Motor neuron (in vitro differentiated cells): ENCODE results near the gene STK10. TPM values are rescaled to one million over a fixed set of nuclear protein-coding genes. Genes with fewer than 3 reads are reported as not detected.

ENCODE experiments used
- ATAC-seq, 8 experiments: fragments of 200-7000 bp; cut with Tn5 transposase; replicated peaks in 6 of 8; 2 replicates each; pipeline ENCODE4 v1.8.0; 2021; ENCODE audit warnings: mild to moderate bottlenecking in 8 of 8, moderate library complexity in 8 of 8
- H3K27ac ChIP-seq, 2 donors: fragments of 250-450 bp; sonication (Bioruptor Pico); 2 replicates each; pipeline ENCODE4 v1.9.0; 2021; ENCODE audit warnings: antibody characterized with exemption in 2 of 2, mild to moderate bottlenecking in 2 of 2, moderate library complexity in 1 of 2
- H3K4me1 ChIP-seq, 2 donors: fragments of 250-450 bp; sonication (Bioruptor Pico); replicated peaks in 1 of 2; 2 replicates each; pipeline ENCODE4 v1.6.1; 2021; ENCODE audit warnings: antibody characterized with exemption in 2 of 2, mild to moderate bottlenecking in 2 of 2, moderate library complexity in 1 of 2
- H3K4me3 ChIP-seq, 5 donors: fragments of 250-450 bp; sonication (Bioruptor Pico); 2 replicates each; pipeline ENCODE4 v1.9.0; 2021; ENCODE audit warnings: antibody characterized with exemption in 5 of 5, mild to moderate bottlenecking in 5 of 5, moderate library complexity in 4 of 5
- WGBS, 10 experiments: fragments of 450-650 bp; shearing (Covaris generic); methylation state at CpG; one replicate each; pipeline ENCODE4 v1.0.0; 2022; 5-methylcytosine and 5-hydroxymethylcytosine counted together
- in situ Hi-C, 9 experiments: fragments of 400-800 bp; cut with MboI; loops; one replicate each; pipeline ENCODE4 v1.15.0; 2021; ENCODE audit warnings: low sequenced_read_pairs in 9 of 9, low pct_unique_long_range_greater_than_20kb in 2 of 9; ENCODE audit not compliant: unreplicated experiment in 9 of 9
- total RNA-seq, 8 experiments: library from RNA; unstranded; fragments of 300-600 nt; gene quantifications; 2 replicates each; pipeline versions ENCODE4 v1.2.3 to v1.2.4, GENCODE V29; 2022

STK10 gene
- 10 to 100 TPM in 3 of 8 experiments, 1 to 10 TPM in 5; 3.6 to 24.6 (median 8.1) TPM for total RNA-seq

GRCh38 chr5:172188033-172188892, at the start of gene STK10:
STK10 (minus strand) TSS chr5:172188224; CDS start chr5:172188042, 182 bp downstream.
- peak within 1 kb of the TSS; percentile 3 to 60 for H3K27ac ChIP-seq
- WGBS, 10 experiments: 0 to 3% (median 0%) methylated on average over 5 to 10 of the region's 102 CpGs; no CpG with 5 or more reads in 7 of the 10 experiments
- in situ Hi-C loops: loop anchor here in 1 of 9 experiments (10.0 kb wide), 1 partner anchor 83 kb away; no protein-coding TSS in a partner anchor
- H3K4me3 ChIP-seq: peak within 1 kb of the TSS; percentile 57 to 99 (median 65)
- peaks cover 6 to 10% of the 10 kb centered on the region in 2 donors for H3K4me1 ChIP-seq
- peak; percentile 68 to 93 (median 90) for ATAC-seq

DNA sequence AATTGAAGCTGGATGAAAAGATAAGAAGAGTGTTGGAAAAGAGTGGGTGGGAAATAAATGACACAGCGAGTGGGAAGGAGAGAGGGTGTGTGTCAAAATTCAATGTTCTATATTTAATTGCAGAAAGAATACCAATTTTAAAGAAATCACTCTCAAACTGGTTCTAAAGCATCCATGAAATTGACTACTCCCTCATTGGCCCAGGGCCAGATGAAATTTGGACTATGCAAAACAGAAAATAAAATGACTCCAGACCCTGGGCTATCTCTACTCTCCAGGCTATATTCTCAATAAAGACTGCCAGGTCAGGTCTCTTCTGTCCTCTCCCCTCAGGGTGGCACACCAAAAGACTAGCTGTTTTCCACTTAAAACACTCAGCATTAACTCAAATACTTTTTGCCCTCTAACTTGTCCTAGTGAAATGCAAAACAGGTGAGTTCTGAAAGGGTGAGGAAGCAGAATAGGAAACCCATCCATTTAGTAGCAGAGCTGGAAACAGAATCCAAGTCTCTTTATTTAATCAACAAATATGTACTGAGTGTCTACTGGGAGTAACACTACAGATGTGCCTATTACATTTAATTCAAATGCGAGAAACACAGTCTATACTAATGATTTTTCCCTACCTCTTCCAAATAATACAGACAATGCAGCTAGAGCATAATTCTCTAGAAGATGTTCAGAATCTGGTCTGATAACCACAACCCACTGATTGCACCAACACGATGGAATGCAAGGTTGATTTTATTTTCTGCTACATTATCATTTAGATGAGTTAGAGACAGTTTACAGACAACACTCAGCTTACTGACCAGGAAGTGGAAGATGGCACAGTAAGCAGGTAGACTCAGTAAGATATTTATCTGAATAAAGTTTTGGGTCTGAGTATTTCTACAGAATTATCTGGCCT, 48.1 kb upstream of the STK10 start:
- 18 to 100% (median 80%) methylated on average over 1 to 3 of the region's 3 CpGs; no CpG with 5 or more reads in 1 of the 10 experiments for WGBS, 10 experiments
- Histone ChIP-seq H3K4me1 (peaks cover 0 to 6% of the 10 kb centered on the region in 2 donors), H3K27ac (no peak overlapping the region), H3K4me3 (no peak overlapping the region)
- ATAC-seq: peak in 3 of 8 experiments; percentile 50 to 71 (median 57)
- in situ Hi-C loops: no loop called here

DNA sequence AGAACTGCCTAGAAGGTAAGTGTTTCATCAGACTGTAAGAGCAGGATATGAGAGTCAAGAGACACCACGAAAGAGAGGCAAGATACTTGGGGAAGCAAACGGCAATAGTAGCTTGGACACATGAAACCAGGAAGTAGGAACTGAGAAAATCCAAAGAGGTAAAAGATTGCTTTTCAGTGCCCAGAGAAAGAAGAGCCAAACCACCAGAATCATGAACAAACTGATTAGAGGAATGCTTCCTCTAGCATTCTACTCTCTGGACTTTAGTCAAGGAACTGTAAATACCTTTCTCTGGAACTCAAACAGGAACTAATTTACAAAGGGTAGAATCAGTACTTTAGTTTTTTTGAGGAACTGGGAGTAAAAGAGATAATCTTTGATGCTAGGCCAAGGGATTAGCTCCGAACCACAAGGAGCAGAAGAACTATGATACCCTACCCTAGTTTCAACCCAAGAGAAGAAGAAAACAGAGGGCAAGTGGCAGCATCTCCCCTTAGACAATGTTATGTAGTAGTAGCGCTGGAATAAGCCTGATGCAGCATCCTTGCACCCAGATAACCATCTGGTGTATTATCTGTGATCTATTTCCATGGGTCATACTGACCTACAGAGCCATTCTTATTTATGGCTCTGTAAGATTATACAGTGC, 47.2 kb upstream of the STK10 start:
- no peak overlapping the region for H3K27ac ChIP-seq
- ATAC-seq: peak in 1 of 8 experiments; percentile 30
- in situ Hi-C loops: no loop called here
- peaks cover 0 to 6% of the 10 kb centered on the region in 2 donors for H3K4me1 ChIP-seq
- 0 to 100% (median 79%) methylated on average over 1 to 4 of the region's 4 CpGs; no CpG with 5 or more reads in 1 of the 10 experiments for WGBS, 10 experiments
- H3K4me3 ChIP-seq: no peak overlapping the region

DNA sequence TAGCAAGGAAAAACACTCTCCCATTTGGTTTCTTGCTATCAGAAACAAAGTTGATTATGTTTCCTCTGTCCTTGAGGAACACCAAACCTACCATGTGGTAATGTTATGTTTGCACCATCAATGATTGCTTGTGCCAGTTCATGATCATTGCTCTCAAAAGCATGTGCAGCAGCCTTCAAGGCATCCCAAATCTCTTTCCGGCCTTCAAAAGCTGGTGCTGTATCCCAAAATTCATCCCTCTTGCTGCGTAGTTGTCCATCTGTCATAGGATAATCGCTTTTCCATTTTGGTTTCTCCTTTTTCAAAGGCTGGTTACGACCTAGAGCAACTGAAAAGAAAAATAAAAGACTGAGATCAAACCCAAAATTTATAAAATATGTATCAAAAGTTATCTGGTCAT, 46.0 kb upstream of the STK10 start:
- Histone ChIP-seq H3K4me3 (no peak overlapping the region), H3K27ac (no peak overlapping the region), H3K4me1 (peaks cover 0 to 6% of the 10 kb centered on the region in 2 donors)
- WGBS, 10 experiments: 83 to 100% (median 100%) methylated on average over 1 to 4 of the region's 4 CpGs
- in situ Hi-C loops: no loop called here
- no peak for ATAC-seq

- in situ Hi-C loops: no loop called here
- WGBS, 10 experiments: 88 to 100% (median 100%) methylated on average over 1 of the region's 1 CpG; no CpG with 5 or more reads in 3 of the 10 experiments
- no peaks in the 10 kb centered on the region for H3K4me1 ChIP-seq
- no peak overlapping the region for H3K4me3 ChIP-seq
- ATAC-seq: no peak
- no peak overlapping the region for H3K27ac ChIP-seq
Observed at GRCh38 chr5:172229904-172230303, 41.9 kb upstream of the STK10 start.

DNA sequence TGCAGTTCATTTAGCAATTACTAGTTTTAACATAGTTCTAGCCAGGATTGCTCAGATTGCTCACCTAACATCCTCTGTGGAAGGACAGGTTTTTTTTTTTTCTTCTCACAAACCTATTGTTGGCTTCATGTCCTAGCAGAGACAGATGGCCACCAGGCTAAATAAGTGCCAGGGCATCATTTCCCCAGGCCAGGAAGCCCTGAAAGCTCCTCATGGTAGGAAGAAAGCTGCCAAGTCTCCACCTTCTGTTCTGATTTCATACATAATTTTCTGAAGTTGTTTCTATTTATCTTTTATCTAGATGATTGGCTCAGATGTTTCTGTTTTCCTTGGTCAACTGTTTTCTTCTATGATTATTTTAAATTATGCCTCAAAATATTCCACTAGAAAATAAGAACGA, 37.0 kb upstream of the STK10 start:
- 88 to 100% (median 100%) methylated on average over 1 of the region's 1 CpG; no CpG with 5 or more reads in 1 of the 10 experiments for WGBS, 10 experiments
- no peak for ATAC-seq
- no peaks in the 10 kb centered on the region for H3K4me1 ChIP-seq
- no peak overlapping the region for H3K4me3 ChIP-seq
- H3K27ac ChIP-seq: no peak overlapping the region
- in situ Hi-C loops: no loop called here

DNA sequence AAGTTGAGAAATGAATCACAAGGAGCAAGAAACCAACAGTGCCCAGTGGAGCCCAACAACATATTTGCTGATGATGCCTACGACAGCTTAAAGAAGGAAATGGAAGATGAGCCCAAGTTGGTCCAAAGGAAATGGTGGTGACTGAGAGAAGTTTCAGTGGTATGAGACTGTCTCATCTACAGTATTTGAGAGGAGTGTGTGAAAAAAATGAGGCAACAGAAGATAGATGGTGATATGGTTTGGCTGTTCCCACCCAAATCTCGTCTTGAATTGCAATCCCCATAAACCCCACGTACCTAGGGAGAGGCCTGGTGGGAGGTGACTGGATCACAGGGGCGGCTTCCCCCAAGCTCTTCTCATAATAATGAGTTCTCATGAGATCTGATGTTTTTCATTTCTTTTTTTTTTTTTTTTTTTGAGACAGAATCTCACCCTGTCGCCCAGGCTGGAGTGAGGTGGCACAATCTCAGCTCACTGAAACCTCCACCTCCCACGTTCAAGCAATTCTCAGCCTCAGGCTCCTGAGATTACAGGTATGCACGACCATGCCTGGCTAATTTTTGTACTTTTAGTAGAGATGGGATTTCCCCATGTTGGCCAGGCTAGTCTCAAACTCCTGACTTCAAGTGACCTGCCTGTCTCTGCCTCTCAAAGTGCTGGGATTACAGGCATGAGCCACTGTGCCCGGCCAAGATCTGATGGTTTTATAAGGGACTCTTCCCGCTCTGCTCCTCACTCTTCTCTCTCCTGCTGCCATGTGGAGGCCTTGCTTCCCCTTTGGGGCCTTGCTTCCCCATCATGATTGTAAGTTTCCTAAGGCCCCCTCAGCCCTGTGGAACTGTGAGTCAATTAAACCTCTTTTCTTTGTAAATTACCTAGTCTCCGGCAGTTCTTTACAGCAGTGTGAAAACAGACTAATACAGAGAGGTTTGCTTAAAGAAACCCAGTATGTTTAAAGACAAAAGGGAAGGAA, 36.2 kb upstream of the STK10 start:
- no peak overlapping the region for H3K4me3 ChIP-seq
- H3K27ac ChIP-seq: no peak overlapping the region
- H3K4me1 ChIP-seq: no peaks in the 10 kb centered on the region
- WGBS, 10 experiments: 40 to 100% (median 90%) methylated on average over 1 to 8 of the region's 10 CpGs
- ATAC-seq: no peak
- in situ Hi-C loops: no loop called here

DNA sequence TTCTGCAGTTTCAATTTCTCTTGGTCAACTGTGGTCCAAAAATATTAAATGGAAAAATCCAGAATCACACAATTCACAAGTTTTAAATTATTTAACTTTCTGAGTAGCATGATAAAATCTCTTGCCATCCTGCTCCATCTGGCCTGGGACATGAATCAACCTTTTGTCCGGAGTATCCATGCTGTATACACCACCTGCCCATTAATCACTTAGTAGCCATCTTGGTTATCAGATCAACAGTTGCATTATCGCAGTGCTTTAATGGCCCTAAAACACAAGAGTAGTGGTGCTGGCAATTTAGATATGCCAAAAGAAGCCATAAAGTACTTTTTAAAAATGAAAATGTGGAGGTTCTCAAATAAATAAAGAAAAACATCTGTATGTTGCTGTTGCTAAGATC, 31.3 kb upstream of the STK10 start:
- ATAC-seq: no peak
- 80 to 100% (median 100%) methylated on average over 1 to 2 of the region's 2 CpGs for WGBS, 10 experiments
- Histone ChIP-seq H3K4me1 (no peaks in the 10 kb centered on the region), H3K27ac (no peak overlapping the region), H3K4me3 (no peak overlapping the region)
- in situ Hi-C loops: no loop called here

DNA sequence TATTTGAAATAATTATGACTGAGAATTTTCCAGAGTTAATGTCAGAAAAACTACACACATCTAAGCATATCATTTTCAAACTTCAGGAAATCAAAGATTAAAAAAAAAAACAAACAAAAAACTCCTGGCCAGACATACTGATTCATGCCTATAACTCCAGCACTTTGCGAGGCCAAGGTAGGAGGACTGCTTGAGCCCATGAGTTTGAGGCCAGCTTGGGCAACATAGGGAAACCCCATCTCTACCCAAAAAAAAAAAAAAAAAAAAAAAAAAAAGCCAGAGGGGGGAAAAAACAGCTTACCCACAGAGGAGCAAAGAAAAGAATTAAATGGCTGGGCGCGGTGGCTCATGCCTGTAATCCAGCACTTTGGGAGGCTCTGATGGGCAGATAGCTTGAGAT, 28.3 kb upstream of the STK10 start:
- Histone ChIP-seq H3K4me3 (no peak overlapping the region), H3K27ac (no peak overlapping the region), H3K4me1 (no peaks in the 10 kb centered on the region)
- 50 to 100% (median 100%) methylated on average over 1 to 3 of the region's 3 CpGs; no CpG with 5 or more reads in 1 of the 10 experiments for WGBS, 10 experiments
- in situ Hi-C loops: no loop called here
- no peak for ATAC-seq

- WGBS, 10 experiments: 88 to 100% (median 100%) methylated on average over 1 to 3 of the region's 4 CpGs
- Histone ChIP-seq H3K4me3 (no peak overlapping the region), H3K27ac (no peak overlapping the region), H3K4me1 (no peaks in the 10 kb centered on the region)
- ATAC-seq: no peak
- in situ Hi-C loops: no loop called here
Observed at GRCh38 chr5:172213126-172213525, 25.1 kb upstream of the STK10 start.

DNA sequence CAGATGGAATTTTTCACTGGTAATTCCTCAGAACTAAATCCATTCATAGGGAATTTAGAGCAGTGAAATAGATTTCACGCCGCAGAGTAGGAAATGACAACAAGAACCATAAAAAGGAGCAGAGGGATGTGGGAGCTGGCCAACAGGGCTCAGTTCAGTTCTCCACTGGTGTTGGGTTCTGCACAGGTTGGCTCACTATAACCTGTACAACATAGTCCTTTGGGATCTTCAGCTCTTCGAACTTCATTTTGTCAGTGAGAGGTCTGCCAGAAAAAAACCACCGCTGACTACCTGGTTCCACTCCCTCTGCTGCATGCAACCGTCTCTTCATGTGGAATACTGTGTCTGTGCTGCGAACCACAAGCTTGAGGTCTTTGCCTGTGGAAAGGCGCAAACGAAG, 23.7 kb upstream of the STK10 start:
- H3K27ac ChIP-seq: no peak overlapping the region
- ATAC-seq: no peak
- WGBS, 10 experiments: 79 to 100% (median 92%) methylated on average over 2 to 8 of the region's 8 CpGs; no CpG with 5 or more reads in 2 of the 10 experiments
- no peak overlapping the region for H3K4me3 ChIP-seq
- no peaks in the 10 kb centered on the region for H3K4me1 ChIP-seq
- in situ Hi-C loops: no loop called here

- 94 to 100% (median 100%) methylated on average over 1 to 2 of the region's 2 CpGs; no CpG with 5 or more reads in 1 of the 10 experiments for WGBS, 10 experiments
- Histone ChIP-seq H3K4me1 (no peaks in the 10 kb centered on the region), H3K4me3 (no peak overlapping the region), H3K27ac (no peak overlapping the region)
- in situ Hi-C loops: no loop called here
- ATAC-seq: no peak
Observed at GRCh38 chr5:172209714-172210113, 21.7 kb upstream of the STK10 start.
